Common myeloid progenitor, CD34-positive (primary cell): ENCODE results near the gene ELK3.

ENCODE experiments used
- CTCF ChIA-PET: fragments of 350-600 bp; sonication (Branson Sonifier 250); formaldehyde crosslinking; loops from one replicate; lab custom pipeline; 2021; ENCODE audit warnings: antibody characterized with exemption; lab: Charles Lee
- POLR2A ChIA-PET: fragments of 350-600 bp; sonication (Branson Sonifier 250); formaldehyde crosslinking; loops from one replicate; lab custom pipeline; 2021; ENCODE audit warnings: antibody characterized with exemption; lab: Charles Lee
- DNase-seq, 3 donors: peaks; one replicate each; pipeline versions ENCODE4 v3.0.0 to v3.0.0-alpha.2; 2013
- H3K27ac ChIP-seq, 2 experiments: 1 replicate in 1 of 2; 2 replicates in 1 of 2; pipeline ENCODE4 v1.7.0; 2013; ENCODE audit warnings: inconsistent platforms in 2 of 2, low read length in 2 of 2, mild to moderate bottlenecking in 2 of 2, low read depth in 1 of 2, moderate library complexity in 1 of 2; ENCODE audit not compliant: severe bottlenecking in 2 of 2, insufficient read depth in 1 of 2, poor library complexity in 1 of 2
- H3K27me3 ChIP-seq, 5 experiments: replicated peaks in 2 of 5; 1 replicate in 3 of 5; 2 replicates in 2 of 5; pipeline versions ENCODE4 v1.6.1 to v1.7.0; 2013; ENCODE audit warnings: low read length in 4 of 5, mild to moderate bottlenecking in 2 of 5, moderate library complexity in 2 of 5, inconsistent platforms in 1 of 5; ENCODE audit not compliant: insufficient read depth in 5 of 5, control insufficient read depth in 4 of 5
- H3K36me3 ChIP-seq, 4 experiments: 1 replicate in 2 of 4; 2 replicates in 2 of 4; pipeline versions ENCODE4 v1.6.1 to v1.7.0; 2013; ENCODE audit warnings: low read length in 3 of 4, control low read depth in 1 of 4, mild to moderate bottlenecking in 1 of 4; ENCODE audit not compliant: control insufficient read depth in 4 of 4, insufficient read depth in 4 of 4
- H3K4me1 ChIP-seq, 4 experiments: 1 replicate in 3 of 4; 2 replicates in 1 of 4; pipeline versions ENCODE4 v1.6.1 to v1.7.1; 2013; ENCODE audit warnings: low read length in 3 of 4, mild to moderate bottlenecking in 3 of 4, control low read depth in 1 of 4, inconsistent platforms in 1 of 4, moderate library complexity in 1 of 4; ENCODE audit not compliant: control insufficient read depth in 4 of 4, insufficient read depth in 4 of 4; ENCODE audit errors: control extremely low read depth in 1 of 4
- H3K4me3 ChIP-seq, 7 experiments: 1 replicate in 4 of 7; 2 replicates in 3 of 7; pipeline versions ENCODE4 v1.5.1 to v1.7.0; 2013; ENCODE audit warnings: mild to moderate bottlenecking in 7 of 7, low read length in 6 of 7, moderate library complexity in 6 of 7, inconsistent platforms in 2 of 7, low read depth in 2 of 7, control low read depth in 1 of 7; ENCODE audit not compliant: insufficient read depth in 4 of 7, control insufficient read depth in 1 of 7; ENCODE audit errors: extremely low read depth in 1 of 7
- H3K9me3 ChIP-seq, 5 experiments: 1 replicate in 4 of 5; 2 replicates in 1 of 5; pipeline versions ENCODE4 v1.6.1 to v1.7.1; 2013; ENCODE audit warnings: low read length in 4 of 5, mild to moderate bottlenecking in 2 of 5, inconsistent platforms in 1 of 5, low read depth in 1 of 5, moderate library complexity in 1 of 5; ENCODE audit not compliant: control insufficient read depth in 4 of 5, insufficient read depth in 2 of 5; ENCODE audit errors: control extremely low read depth in 1 of 5
- WGBS: methylation state at CpG from one replicate; pipeline ENCODE4 v1.1.5; 2013; ENCODE audit not compliant: insufficient coverage; 5-methylcytosine and 5-hydroxymethylcytosine counted together

The ELK3 gene

GRCh38 chr12:96194576-96194889 is 358 bp downstream of the ELK3 start:
- Histone ChIP-seq H3K9me3 (no peaks in the 10 kb centered on the region), H3K27ac (peak overlapping the region; percentile 75 to 90), H3K4me1 (peaks cover 14 to 59% (median 43%) of the 10 kb centered on the region in 4 experiments), H3K27me3 (no peaks in the 10 kb centered on the region), H3K4me3 (peak overlapping the region; percentile 80 to 99 (median 94)), H3K36me3 (no peaks in the 10 kb centered on the region)
- ChIA-PET POLR2A (interaction anchor here (0.5 to 2.9 kb wide), 3 partner anchors 16 to 24 kb away, joined by 3 to 41 read pairs (median 4); no protein-coding TSS in a partner anchor), CTCF (interaction anchor here (6.9 kb wide), 1 partner anchor 17 kb away, joined by 95 read pairs; no protein-coding TSS in a partner anchor)
- no peak for DNase-seq
- WGBS = under 1% methylated on average over 15 of the region's 24 CpGs

- DNase-seq = peak; percentile 91 to 99 (median 98)
- peak overlapping the region; percentile 78 to 98 (median 92) for H3K4me3 ChIP-seq
- peak overlapping the region; percentile 88 to 92 for H3K27ac ChIP-seq
- H3K36me3 ChIP-seq = no peaks in the 10 kb centered on the region
- H3K9me3 ChIP-seq = no peaks in the 10 kb centered on the region
- no peaks in the 10 kb centered on the region for H3K27me3 ChIP-seq
- H3K4me1 ChIP-seq = peaks cover 14 to 60% (median 43%) of the 10 kb centered on the region in 4 experiments
- 0% methylated on average over 36 of the region's 44 CpGs for WGBS
- ChIA-PET CTCF (interaction anchor here (1.0 to 6.9 kb wide), 3 partner anchors 10 to 43 kb away, joined by 4 to 95 read pairs (median 5); no protein-coding TSS in a partner anchor), POLR2A (interaction anchor here (0.5 to 2.9 kb wide), 10 partner anchors 10 to 301 kb away, joined by 3 to 41 read pairs (median 5); partner anchors contain the start of gene CDK17)
Observed at GRCh38 chr12:96194971-96195844, 1.0 kb downstream of the ELK3 start.

GRCh38 chr12:96195845-96196451 is 1.8 kb downstream of the ELK3 start:
- Histone ChIP-seq H3K27me3 (no peaks in the 10 kb centered on the region), H3K36me3 (no peaks in the 10 kb centered on the region), H3K27ac (peak overlapping the region; percentile 81 to 84), H3K4me1 (peaks cover 14 to 59% (median 43%) of the 10 kb centered on the region in 4 experiments), H3K9me3 (no peaks in the 10 kb centered on the region), H3K4me3 (peak overlapping the region; percentile 46 to 96 (median 89))
- peak; percentile 42 to 83 (median 70) for DNase-seq
- ChIA-PET POLR2A (interaction anchor here (0.6 to 2.9 kb wide), 9 partner anchors 10 to 300 kb away, joined by 3 to 41 read pairs (median 5); partner anchors contain the start of gene CDK17), CTCF (interaction anchor here (1.0 to 6.9 kb wide), 3 partner anchors 11 to 43 kb away, joined by 4 to 95 read pairs (median 5); no protein-coding TSS in a partner anchor)
- WGBS = no CpG with 5 or more reads among the region's 14 CpGs

GRCh38 chr12:96196781-96197180 is 2.6 kb downstream of the ELK3 start:
- Histone ChIP-seq H3K9me3 (no peaks in the 10 kb centered on the region), H3K4me3 (peak overlapping the region in 6 of 7 experiments; percentile 71 to 96 (median 90)), H3K27ac (peak overlapping the region; percentile 81 to 84), H3K27me3 (no peaks in the 10 kb centered on the region), H3K4me1 (peaks cover 14 to 64% (median 44%) of the 10 kb centered on the region in 4 experiments), H3K36me3 (peaks cover 0 to under 1% (median under 1%) of the 10 kb centered on the region in 4 experiments)
- ChIA-PET CTCF (interaction anchor here (1.5 to 6.9 kb wide), 3 partner anchors 11 to 42 kb away, joined by 3 to 95 read pairs (median 4); no protein-coding TSS in a partner anchor), POLR2A (interaction anchor here (1.5 kb wide), 1 partner anchor 14 kb away, joined by 4 read pairs; no protein-coding TSS in a partner anchor)
- WGBS = 4% methylated on average over 3 of the region's 6 CpGs
- DNase-seq = peak in 1 of 3 donors; percentile 60

GRCh38 chr12:96197503-96198272 is 3.5 kb downstream of the ELK3 start:
- peaks cover 0 to 7% (median 3%) of the 10 kb centered on the region in 4 experiments for H3K36me3 ChIP-seq
- H3K4me3 ChIP-seq = peak overlapping the region in 3 of 7 experiments; percentile 18 to 94 (median 89)
- CTCF ChIA-PET = interaction anchor here (1.5 to 6.9 kb wide), 2 partner anchors 11 to 14 kb away, joined by 3 to 95 read pairs; no protein-coding TSS in a partner anchor
- no peaks in the 10 kb centered on the region for H3K27me3 ChIP-seq
- H3K9me3 ChIP-seq = no peaks in the 10 kb centered on the region
- peaks cover 14 to 61% (median 45%) of the 10 kb centered on the region in 4 experiments for H3K4me1 ChIP-seq
- peak in 1 of 3 donors; percentile 12 for DNase-seq
- H3K27ac ChIP-seq = peak overlapping the region in 1 of 2 experiments; percentile 81
- POLR2A ChIA-PET = interaction anchor here (1.5 kb wide), 1 partner anchor 14 kb away, joined by 4 read pairs; no protein-coding TSS in a partner anchor
- 50% methylated on average over 2 of the region's 3 CpGs for WGBS

- DNase-seq = peak in 1 of 3 donors; percentile 58
- POLR2A ChIA-PET = interaction anchor here (3.5 kb wide), 1 partner anchor 12 kb away, joined by 22 read pairs; no protein-coding TSS in a partner anchor
- peak overlapping the region in 1 of 7 experiments; percentile 42 for H3K4me3 ChIP-seq
- CTCF ChIA-PET = interaction anchor here (6.9 kb wide), 1 partner anchor 13 kb away, joined by 95 read pairs; no protein-coding TSS in a partner anchor
- peaks cover 14 to 51% (median 35%) of the 10 kb centered on the region in 4 experiments for H3K4me1 ChIP-seq
- H3K27ac ChIP-seq = no peak overlapping the region
- peaks cover 0 to 12% (median 7%) of the 10 kb centered on the region in 4 experiments for H3K36me3 ChIP-seq
- no peaks in the 10 kb centered on the region for H3K27me3 ChIP-seq
- H3K9me3 ChIP-seq = no peaks in the 10 kb centered on the region
Observed at GRCh38 chr12:96198965-96199364, 4.8 kb downstream of the ELK3 start.
